Panc1 (cell line): Measurements from ENCODE around the gene HAGHL. TPM values are rescaled to one million over a fixed set of nuclear protein-coding genes. Genes with fewer than 3 reads are reported as not detected.

Source experiments
- ATAC-seq: fragments of 200-7000 bp; cut with Tn5 transposase; 2 replicates; pipeline ENCODE4 v1.9.1; 2020; ENCODE audit warnings: mild to moderate bottlenecking, moderate library complexity
- BruUV-seq: library from RNA; stranded (reverse); fragments of 400-500 nt; replicated peaks from 2 replicates; lab custom pipeline; 2021; lab: Mats Ljungman, UMichigan
- CTCF ChIA-PET: fragments of 300-600 bp; sonication (Branson Sonifier 250); formaldehyde crosslinking; loops from one replicate; lab custom pipeline; 2022; ENCODE audit warnings: antibody characterized with exemption; lab: Charles Lee
- POLR2A ChIA-PET: fragments of 300-600 bp; sonication (Branson Sonifier 250); formaldehyde crosslinking; loops from one replicate; lab custom pipeline; 2022; ENCODE audit warnings: antibody characterized with exemption; lab: Charles Lee
- DNase-seq: peaks from one replicate; pipeline ENCODE4 v3.0.0-alpha.2; 2010; ENCODE audit warnings: low read depth, low spot score
- H3K27ac ChIP-seq: 2 replicates; pipeline ENCODE4 v1.5.1; 2011; ENCODE audit warnings: mild to moderate bottlenecking, low read length, inconsistent platforms
- H3K27me3 ChIP-seq: fragments of 200-500 bp; sonication (Bioruptor generic); 2 replicates; pipeline ENCODE4 v1.6.0; 2014; ENCODE audit warnings: low read length, inconsistent platforms; ENCODE audit not compliant: control insufficient read depth, insufficient read depth
- H3K36me3 ChIP-seq: fragments of 200-500 bp; sonication (Bioruptor generic); 2 replicates; pipeline ENCODE4 v1.5.1; 2014; ENCODE audit warnings: inconsistent platforms, mild to moderate bottlenecking, low read length, moderate library complexity; ENCODE audit not compliant: control insufficient read depth, insufficient read depth
- H3K4me1 ChIP-seq: 2 replicates; pipeline ENCODE4 v1.5.1; 2011; ENCODE audit warnings: inconsistent platforms, mild to moderate bottlenecking, low read length, moderate library complexity; ENCODE audit not compliant: control insufficient read depth, insufficient read depth
- H3K4me3 ChIP-seq, 2 experiments: 2 replicates each; pipeline ENCODE4 v1.5.1; 2011 to 2012; ENCODE audit warnings: low read depth in 2 of 2, low read length in 2 of 2, mild to moderate bottlenecking in 2 of 2, inconsistent platforms in 1 of 2, moderate library complexity in 1 of 2
- H3K9me3 ChIP-seq: fragments of 200-500 bp; sonication (Bioruptor generic); 2 replicates; pipeline ENCODE4 v1.5.1; 2014; ENCODE audit warnings: low read depth, mild to moderate bottlenecking, inconsistent platforms, low read length, moderate library complexity; ENCODE audit not compliant: control insufficient read depth, insufficient read depth
- CTCF ChIP-seq: fragments of 450-650 bp; IDR thresholded peaks from 2 replicates; pipeline ENCODE4 v1.5.1; 2017; ENCODE audit warnings: mild to moderate bottlenecking
- POLR2AphosphoS5 ChIP-seq: IDR thresholded peaks from 2 replicates; pipeline ENCODE4 v1.6.1; 2012; ENCODE audit warnings: mild to moderate bottlenecking, low read depth, low read length, moderate library complexity
- REST ChIP-seq, 2 experiments: IDR thresholded peaks; 2 replicates each; pipeline ENCODE4 v1.6.1; 2011 to 2012; ENCODE audit warnings: low read depth in 2 of 2, control low read depth in 1 of 2, low read length in 1 of 2, mild to moderate bottlenecking in 1 of 2, moderate library complexity in 1 of 2; ENCODE audit not compliant: insufficient read depth in 1 of 2
- SIN3A ChIP-seq: IDR thresholded peaks from 2 replicates; pipeline ENCODE4 v1.6.1; 2012; ENCODE audit warnings: low read depth, mild to moderate bottlenecking, low read length, moderate library complexity, borderline replicate concordance; ENCODE audit not compliant: insufficient read depth
- TCF7L2 ChIP-seq: IDR thresholded peaks from 2 replicates; pipeline ENCODE4 v1.6.1; 2011; ENCODE audit warnings: mild to moderate bottlenecking, low read depth, low read length, inconsistent platforms
- in situ Hi-C: cut with HindIII; loops from 2 replicates; pipeline ENCODE4 v1.10.0; 2016; ENCODE audit warnings: low sequenced_read_pairs, low pct_unique_long_range_greater_than_20kb
- intact Hi-C: fragments of 100-400 bp; cut with micrococcal nuclease; formaldehyde crosslinking; loops from one replicate; pipeline ENCODE4 v1.10.0; 2022; ENCODE audit not compliant: unreplicated experiment
- total RNA-seq: library from RNA; stranded (reverse); gene quantifications from one replicate; pipeline ENCODE4 v1.2.1, GENCODE V29; 2021; ENCODE audit not compliant: unreplicated experiment

HAGHL gene
- total RNA-seq, 1 experiment from 2014 or later: 41.1 TPM

GRCh38 chr16:777826-778225 lies 50.9 kb downstream of the HAGHL start:
- ChIA-PET CTCF (no interaction called here), POLR2A (no interaction called here)
- no peaks in the 10 kb centered on the region for H3K9me3 ChIP-seq
- no peak overlapping the region for H3K4me3 ChIP-seq
- no peak for DNase-seq
- H3K27me3 ChIP-seq: no peaks in the 10 kb centered on the region
- intact Hi-C loops: no loop called here
- TF ChIP-seq TCF7L2 (no peak), POLR2AphosphoS5 (no peak)
- peaks cover 10% of the 10 kb centered on the region for H3K4me1 ChIP-seq
- peak overlapping the region; percentile 31; the same call in 1 of the 2 replicates for H3K27ac ChIP-seq
- in situ Hi-C loops: no loop called here
- no TSS peak for BruUV-seq
- ATAC-seq: peak; percentile 56
- H3K36me3 ChIP-seq: no peaks in the 10 kb centered on the region

- H3K9me3 ChIP-seq: no peaks in the 10 kb centered on the region
- ATAC-seq: peak; percentile 15
These were observed 51.5 kb downstream of the HAGHL start for GRCh38 chr16:778447-778846.

More at GRCh38 chr16:778447-778846, 51.5 kb downstream of the HAGHL start:
- H3K36me3 ChIP-seq: no peaks in the 10 kb centered on the region
- H3K27me3 ChIP-seq: no peaks in the 10 kb centered on the region
- intact Hi-C loops (no loop called here), in situ Hi-C loops (no loop called here)
- no TSS peak for BruUV-seq
- TF ChIP-seq CTCF (no peak), POLR2AphosphoS5 (no peak), SIN3A (no peak), TCF7L2 (no peak), REST (IDR thresholded peaks at IDR 0.05; ENCODE audit: insufficient read depth in 1 of 2, low read depth in 2 of 2, low read length in 1 of 2) (no peak)
- no peak overlapping the region for H3K4me3 ChIP-seq
- POLR2A ChIA-PET: no interaction called here
- no peak overlapping the region for H3K27ac ChIP-seq
- H3K4me1 ChIP-seq: peaks cover 10% of the 10 kb centered on the region
- CTCF ChIA-PET: no interaction called here
- DNase-seq: no peak
